ENCODE measurements around the gene MAP3K14. TPM values are rescaled to one million over a fixed set of nuclear protein-coding genes. Genes with fewer than 3 reads are reported as not detected.

The MAP3K14 gene
- total RNA-seq, 4 donors from 2014 or later, result 9.6 to 14.4 (median 11.9) TPM

- H3K27me3 ChIP-seq, result no peaks in the 10 kb centered on the region
- H3K4me1 ChIP-seq, result peaks cover 7% of the 10 kb centered on the region
- H3K9me3 ChIP-seq, result no peaks in the 10 kb centered on the region
- no peak overlapping the region for H3K4me3 ChIP-seq
- 67% methylated on average over 3 of the region's 3 CpGs for WGBS
- no peaks in the 10 kb centered on the region for H3K36me3 ChIP-seq
- peak; percentile 50 to 58 for DNase-seq (ENCODE audit: low spot score in 2 of 2)
- H3K27ac ChIP-seq, result no peak overlapping the region
- TF ChIP-seq CTCF (IDR thresholded peaks at IDR 0.05), result no peak
- no peak for TF ChIP-seq POLR2A (IDR thresholded peaks at IDR 0.05)
- TF ChIP-seq POLR2AphosphoS5 (IDR thresholded peaks at IDR 0.05), result no peak
- no peak for TF ChIP-seq EP300 (IDR thresholded peaks at IDR 0.05)
Observed at GRCh38 chr17:45361451-45361850, 44.6 kb upstream of the MAP3K14 start.

GRCh38 chr17:45357364-45357997 is 40.7 kb upstream of the MAP3K14 start:
- DNase-seq (ENCODE audit: low spot score in 2 of 2), result no peak
- 90% methylated on average over 5 of the region's 5 CpGs for WGBS
- Histone ChIP-seq H3K9me3 (no peaks in the 10 kb centered on the region), H3K4me3 (no peak overlapping the region), H3K27ac (no peak overlapping the region), H3K36me3 (no peaks in the 10 kb centered on the region), H3K4me1 (peaks cover 3% of the 10 kb centered on the region), H3K27me3 (no peaks in the 10 kb centered on the region)
- TF ChIP-seq POLR2A (IDR thresholded peaks at IDR 0.05), result no peak
- no peak for TF ChIP-seq POLR2AphosphoS5 (IDR thresholded peaks at IDR 0.05)
- TF ChIP-seq EP300 (IDR thresholded peaks at IDR 0.05), result no peak
- TF ChIP-seq CTCF (IDR thresholded peaks at IDR 0.05), result no peak

GRCh38 chr17:45355087-45355486 is 38.3 kb upstream of the MAP3K14 start:
- Histone ChIP-seq H3K9me3 (no peaks in the 10 kb centered on the region), H3K27me3 (no peaks in the 10 kb centered on the region), H3K4me3 (no peak overlapping the region), H3K36me3 (no peaks in the 10 kb centered on the region), H3K27ac (no peak overlapping the region), H3K4me1 (no peaks in the 10 kb centered on the region)
- DNase-seq (ENCODE audit: low spot score in 2 of 2), result peak; percentile 16 to 43
- TF ChIP-seq CTCF (IDR thresholded peaks at IDR 0.05), result no peak
- TF ChIP-seq POLR2A (IDR thresholded peaks at IDR 0.05), result no peak
- no peak for TF ChIP-seq EP300 (IDR thresholded peaks at IDR 0.05)
- no peak for TF ChIP-seq POLR2AphosphoS5 (IDR thresholded peaks at IDR 0.05)
- WGBS, result 65% methylated on average over 2 of the region's 2 CpGs

- DNase-seq (ENCODE audit: low spot score in 2 of 2), result peak; percentile 26 to 29
- Histone ChIP-seq H3K36me3 (no peaks in the 10 kb centered on the region), H3K27ac (no peak overlapping the region), H3K4me1 (no peaks in the 10 kb centered on the region), H3K27me3 (no peaks in the 10 kb centered on the region), H3K9me3 (no peaks in the 10 kb centered on the region), H3K4me3 (no peak overlapping the region)
- no peak for TF ChIP-seq POLR2AphosphoS5 (IDR thresholded peaks at IDR 0.05)
- no peak for TF ChIP-seq EP300 (IDR thresholded peaks at IDR 0.05)
- no peak for TF ChIP-seq POLR2A (IDR thresholded peaks at IDR 0.05)
- no peak for TF ChIP-seq CTCF (IDR thresholded peaks at IDR 0.05)
- 68% methylated on average over 4 of the region's 4 CpGs for WGBS
Observed at GRCh38 chr17:45353043-45353442, 36.2 kb upstream of the MAP3K14 start.

DNA sequence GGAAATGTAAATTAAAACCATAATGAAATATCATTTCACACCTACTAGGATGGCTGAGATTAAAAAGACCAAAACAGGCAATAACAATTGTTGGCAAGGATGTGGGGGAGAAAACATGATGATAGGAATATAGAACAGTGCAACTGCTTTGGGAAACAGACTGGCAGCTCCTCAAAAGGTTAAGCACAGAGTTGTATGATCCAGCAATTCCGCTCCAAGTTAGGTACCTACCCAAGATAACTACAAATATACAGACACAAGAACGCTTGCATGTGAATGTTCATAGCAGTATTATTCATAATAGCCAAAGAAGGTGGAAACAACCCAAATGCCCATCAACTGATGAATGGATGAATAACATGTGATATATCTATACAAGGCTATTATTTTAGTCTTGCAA is 35.0 kb upstream of the MAP3K14 start:
- TF ChIP-seq POLR2AphosphoS5 (IDR thresholded peaks at IDR 0.05) (no peak), CTCF (IDR thresholded peaks at IDR 0.05) (no peak)
- no peak for DNase-seq (ENCODE audit: low spot score in 2 of 2)
- no peaks in the 10 kb centered on the region for H3K27me3 ChIP-seq
- no peak overlapping the region for H3K27ac ChIP-seq
- H3K4me1 ChIP-seq, result peaks cover 3% of the 10 kb centered on the region
- H3K36me3 ChIP-seq, result no peaks in the 10 kb centered on the region
- no peaks in the 10 kb centered on the region for H3K9me3 ChIP-seq
- 95% methylated on average over 2 of the region's 2 CpGs for WGBS
- no peak overlapping the region for H3K4me3 ChIP-seq

Measured in suprapubic skin (tissue), 4 donors.